ENCODE data around the gene TIMD4.

DNA sequence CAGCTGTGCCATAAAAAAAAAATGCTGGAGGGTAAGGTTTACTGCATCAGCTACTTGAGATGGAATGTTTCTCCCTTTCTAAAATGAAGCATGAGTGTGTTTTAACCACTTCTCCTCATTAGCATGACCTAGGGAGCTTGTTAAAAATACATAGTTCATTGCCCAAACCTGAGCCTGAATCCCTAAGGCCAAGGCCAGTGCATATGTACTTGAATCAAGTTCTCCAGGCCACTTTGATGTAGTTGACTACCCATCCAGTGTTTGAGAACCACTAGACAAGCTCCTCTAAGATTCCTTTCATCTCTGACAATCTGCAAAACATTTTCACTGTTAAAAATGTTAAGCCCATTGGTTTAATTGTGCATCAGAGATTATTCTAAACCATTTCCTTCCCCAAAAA, 6.7 kb downstream of the TIMD4 start:
- TF ChIP-seq ZNF766 (CRISPR knock-in tag; conservative IDR thresholded peaks at IDR 0.05) (no peak), THRAP3 (IDR thresholded peaks at IDR 0.05; ENCODE audit: borderline replicate concordance) (no peak), FOS (IDR thresholded peaks at IDR 0.05; ENCODE audit: extremely low read depth, insufficient read length) (no peak), ATF7 (IDR thresholded peaks at IDR 0.05) (no peak), ZNF384 (IDR thresholded peaks at IDR 0.05; ENCODE audit: low read depth, low read length) (no peak), EZH2 (IDR thresholded peaks at IDR 0.05; ENCODE audit: borderline replicate concordance, low read depth, low read length) (no peak)
- TF ChIP-seq, protein P1, sequence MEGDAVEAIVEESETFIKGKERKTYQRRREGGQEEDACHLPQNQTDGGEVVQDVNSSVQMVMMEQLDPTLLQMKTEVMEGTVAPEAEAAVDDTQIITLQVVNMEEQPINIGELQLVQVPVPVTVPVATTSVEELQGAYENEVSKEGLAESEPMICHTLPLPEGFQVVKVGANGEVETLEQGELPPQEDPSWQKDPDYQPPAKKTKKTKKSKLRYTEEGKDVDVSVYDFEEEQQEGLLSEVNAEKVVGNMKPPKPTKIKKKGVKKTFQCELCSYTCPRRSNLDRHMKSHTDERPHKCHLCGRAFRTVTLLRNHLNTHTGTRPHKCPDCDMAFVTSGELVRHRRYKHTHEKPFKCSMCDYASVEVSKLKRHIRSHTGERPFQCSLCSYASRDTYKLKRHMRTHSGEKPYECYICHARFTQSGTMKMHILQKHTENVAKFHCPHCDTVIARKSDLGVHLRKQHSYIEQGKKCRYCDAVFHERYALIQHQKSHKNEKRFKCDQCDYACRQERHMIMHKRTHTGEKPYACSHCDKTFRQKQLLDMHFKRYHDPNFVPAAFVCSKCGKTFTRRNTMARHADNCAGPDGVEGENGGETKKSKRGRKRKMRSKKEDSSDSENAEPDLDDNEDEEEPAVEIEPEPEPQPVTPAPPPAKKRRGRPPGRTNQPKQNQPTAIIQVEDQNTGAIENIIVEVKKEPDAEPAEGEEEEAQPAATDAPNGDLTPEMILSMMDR (IDR thresholded peaks at IDR 0.05 in 2 of 3, conservative IDR thresholded peaks at IDR 0.05 in 1 of 3; ENCODE audit: insufficient read depth in 2 of 3, low read depth in 1 of 3, low read length in 3 of 3), result no peak
- TF ChIP-seq, protein P2, sequence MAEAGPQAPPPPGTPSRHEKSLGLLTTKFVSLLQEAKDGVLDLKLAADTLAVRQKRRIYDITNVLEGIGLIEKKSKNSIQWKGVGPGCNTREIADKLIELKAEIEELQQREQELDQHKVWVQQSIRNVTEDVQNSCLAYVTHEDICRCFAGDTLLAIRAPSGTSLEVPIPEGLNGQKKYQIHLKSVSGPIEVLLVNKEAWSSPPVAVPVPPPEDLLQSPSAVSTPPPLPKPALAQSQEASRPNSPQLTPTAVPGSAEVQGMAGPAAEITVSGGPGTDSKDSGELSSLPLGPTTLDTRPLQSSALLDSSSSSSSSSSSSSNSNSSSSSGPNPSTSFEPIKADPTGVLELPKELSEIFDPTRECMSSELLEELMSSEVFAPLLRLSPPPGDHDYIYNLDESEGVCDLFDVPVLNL (CRISPR knock-in tag; IDR thresholded peaks at IDR 0.05; ENCODE audit: low read depth), result no peak
